A673 (cell line): ENCODE measurements around the gene PIEZO1. TPM values are rescaled to one million over a fixed set of nuclear protein-coding genes. Genes with fewer than 3 reads are reported as not detected.

Source experiments
- BruUV-seq: library from RNA; stranded (reverse); fragments of 400-500 nt; replicated peaks from 2 replicates; lab custom pipeline; 2021; lab: Mats Ljungman, UMichigan
- CTCF ChIA-PET: fragments of 300-600 bp; sonication (Branson Sonifier 250); formaldehyde crosslinking; loops from one replicate; lab custom pipeline; 2022; ENCODE audit warnings: antibody characterized with exemption; lab: Charles Lee
- POLR2A ChIA-PET: fragments of 300-600 bp; sonication (Branson Sonifier 250); formaldehyde crosslinking; loops from one replicate; lab custom pipeline; 2022; ENCODE audit warnings: antibody characterized with exemption; ENCODE audit not compliant: low non-redundant PET; lab: Charles Lee
- DNase-seq: peaks from one replicate; pipeline ENCODE4 v3.0.0-alpha.2; 2015; ENCODE audit warnings: low spot score
- H3K27ac ChIP-seq: fragments of 200-600 bp; sonication (generic); 2 replicates; pipeline ENCODE4 v1.5.1; 2016; ENCODE audit warnings: mixed run types, low read depth, mild to moderate bottlenecking, mixed read lengths, antibody characterized with exemption, low read length; ENCODE audit not compliant: poor library complexity, severe bottlenecking
- H3K27me3 ChIP-seq: fragments of 200-600 bp; sonication (generic); replicated peaks from 2 replicates; pipeline ENCODE4 v1.6.1; 2017; ENCODE audit warnings: mixed run types, low read depth, mild to moderate bottlenecking, mixed read lengths, antibody characterized with exemption, low read length; ENCODE audit not compliant: insufficient read depth, poor library complexity
- H3K36me3 ChIP-seq: fragments of 200-600 bp; sonication (generic); 2 replicates; pipeline ENCODE4 v1.6.1; 2016; ENCODE audit warnings: mixed run types, mild to moderate bottlenecking, mixed read lengths, antibody characterized with exemption, low read length; ENCODE audit not compliant: insufficient read depth, poor library complexity, severe bottlenecking
- H3K4me1 ChIP-seq: fragments of 200-600 bp; sonication (generic); 2 replicates; pipeline ENCODE4 v1.6.1; 2017; ENCODE audit warnings: mixed run types, mild to moderate bottlenecking, mixed read lengths, antibody characterized with exemption, low read length; ENCODE audit not compliant: insufficient read depth, poor library complexity, severe bottlenecking
- H3K4me3 ChIP-seq: fragments of 200-600 bp; sonication (generic); 2 replicates; pipeline ENCODE4 v1.5.1; 2016; ENCODE audit warnings: low read depth, mixed run types, mild to moderate bottlenecking, mixed read lengths, low read length; ENCODE audit not compliant: poor library complexity, severe bottlenecking
- H3K9me3 ChIP-seq: fragments of 200-600 bp; sonication (generic); 2 replicates; pipeline ENCODE4 v1.6.1; 2016; ENCODE audit warnings: mixed run types, low read depth, mild to moderate bottlenecking, mixed read lengths, antibody characterized with exemption, low read length; ENCODE audit not compliant: poor library complexity, severe bottlenecking
- CTCF ChIP-seq: fragments of 300-800, 200-600 bp; sonication (generic); conservative IDR thresholded peaks from 2 replicates; pipeline ENCODE4 v1.5.1; 2017; ENCODE audit warnings: low read depth, mild to moderate bottlenecking, antibody characterized with exemption, low read length, moderate library complexity, mixed read lengths
- EZH2 ChIP-seq: fragments of 200-600 bp; sonication (generic); IDR thresholded peaks from 2 replicates; pipeline ENCODE4 v1.6.1; 2017; ENCODE audit warnings: borderline replicate concordance, low read depth, mild to moderate bottlenecking, mixed read lengths, antibody characterized with exemption, low read length; ENCODE audit not compliant: poor library complexity, severe bottlenecking
- intact Hi-C: fragments of 100-400 bp; cut with micrococcal nuclease; formaldehyde crosslinking; loops from one replicate; pipeline ENCODE4 v1.10.0; 2022; ENCODE audit not compliant: unreplicated experiment
- total RNA-seq: library from RNA; stranded (reverse); gene quantifications from 2 replicates; pipeline ENCODE4 v1.2.3, GENCODE V29; 2021

The PIEZO1 gene
- total RNA-seq, 1 experiment from 2014 or later: 174 TPM

GRCh38 chr16:88702371-88703210 lies 82.4 kb downstream of the PIEZO1 start:
- TF ChIP-seq CTCF: no peak
- no peak for TF ChIP-seq EZH2
- peaks cover 12% of the 10 kb centered on the region for H3K36me3 ChIP-seq
- H3K27ac ChIP-seq: peak overlapping the region; percentile 82
- H3K4me1 ChIP-seq: peaks cover 39% of the 10 kb centered on the region
- ChIA-PET CTCF (interaction anchor here (0.5 kb wide), 1 partner anchor 84 kb away, joined by 3 read pairs; no protein-coding TSS in a partner anchor), POLR2A (interaction anchor here (0.6 kb wide), 1 partner anchor 923 kb away, joined by 3 read pairs; no protein-coding TSS in a partner anchor)
- no peaks in the 10 kb centered on the region for H3K9me3 ChIP-seq
- DNase-seq: no peak
- no peaks in the 10 kb centered on the region for H3K27me3 ChIP-seq
- H3K4me3 ChIP-seq: no peak overlapping the region
- no TSS peak for BruUV-seq
- intact Hi-C loops: no loop called here

- Histone ChIP-seq H3K36me3 (peaks cover 12% of the 10 kb centered on the region), H3K27ac (peak overlapping the region; percentile 82), H3K4me3 (no peak overlapping the region), H3K27me3 (no peaks in the 10 kb centered on the region), H3K9me3 (no peaks in the 10 kb centered on the region), H3K4me1 (peaks cover 33% of the 10 kb centered on the region)
- POLR2A ChIA-PET: interaction anchor here (0.6 kb wide), 1 partner anchor 922 kb away, joined by 3 read pairs; no protein-coding TSS in a partner anchor
- DNase-seq: no peak
- intact Hi-C loops: no loop called here
- TF ChIP-seq CTCF: no peak
- no peak for TF ChIP-seq EZH2
- BruUV-seq: no TSS peak
- CTCF ChIA-PET: no interaction called here
Observed at GRCh38 chr16:88701581-88702370, 83.2 kb downstream of the PIEZO1 start.

GRCh38 chr16:88700636-88701482 lies 84.2 kb downstream of the PIEZO1 start:
- intact Hi-C loops: no loop called here
- H3K27ac ChIP-seq: peak overlapping the region; percentile 82

More at GRCh38 chr16:88700636-88701482, 84.2 kb downstream of the PIEZO1 start:
- ChIA-PET CTCF (no interaction called here), POLR2A (no interaction called here)
- DNase-seq: peak; percentile 79
- Histone ChIP-seq H3K9me3 (no peaks in the 10 kb centered on the region), H3K27me3 (no peaks in the 10 kb centered on the region), H3K4me3 (no peak overlapping the region), H3K36me3 (peaks cover 12% of the 10 kb centered on the region), H3K4me1 (peaks cover 33% of the 10 kb centered on the region)
- TF ChIP-seq EZH2 (no peak), CTCF (no peak)
- no TSS peak for BruUV-seq
